ENCODE data around the gene RBCK1.

Gene RBCK1

GRCh38 chr20:399182-399707, 8.9 kb upstream of the RBCK1 start:
- DNase-seq (ENCODE audit: low spot score) = peak; percentile 17

- DNase-seq (ENCODE audit: low spot score) = no peak
These were observed 8.0 kb upstream of the RBCK1 start for GRCh38 chr20:400128-400453.

GRCh38 chr20:400454-401275, 7.4 kb upstream of the RBCK1 start:
- no peak for DNase-seq (ENCODE audit: low spot score)

- no peak for DNase-seq (ENCODE audit: low spot score)
These were observed 6.2 kb upstream of the RBCK1 start for GRCh38 chr20:401682-402495.

- no peak for DNase-seq (ENCODE audit: low spot score)
These were observed 5.6 kb upstream of the RBCK1 start for GRCh38 chr20:402496-402885.

- DNase-seq (ENCODE audit: low spot score) = no peak
These were observed 5.1 kb upstream of the RBCK1 start for GRCh38 chr20:402898-403581.

- DNase-seq (ENCODE audit: low spot score) = no peak
These were observed 4.5 kb upstream of the RBCK1 start for GRCh38 chr20:403582-403957.

- no peak for DNase-seq (ENCODE audit: low spot score)
These were observed 4.0 kb upstream of the RBCK1 start for GRCh38 chr20:404088-404487.

- DNase-seq (ENCODE audit: low spot score) = no peak
These were observed 1.6 kb upstream of the RBCK1 start for GRCh38 chr20:406200-407132.

- no peak for DNase-seq (ENCODE audit: low spot score)
These were observed 756 bp upstream of the RBCK1 start for GRCh38 chr20:407133-407952.

- DNase-seq (ENCODE audit: low spot score) = no peak
These were observed 971 bp downstream of the RBCK1 start for GRCh38 chr20:408843-409696.

GRCh38 chr20:409697-410559, 1.8 kb downstream of the RBCK1 start:
- no peak for DNase-seq (ENCODE audit: low spot score)

GRCh38 chr20:412081-412480, 4.0 kb downstream of the RBCK1 start:
- no peak for DNase-seq (ENCODE audit: low spot score)

GRCh38 chr20:414161-414560, 6.1 kb downstream of the RBCK1 start:
- no peak for DNase-seq (ENCODE audit: low spot score)

- no peak for DNase-seq (ENCODE audit: low spot score)
These were observed 7.8 kb downstream of the RBCK1 start for GRCh38 chr20:415820-416322.

GRCh38 chr20:416950-417800, 9.1 kb downstream of the RBCK1 start:
- DNase-seq (ENCODE audit: low spot score) = no peak

- DNase-seq (ENCODE audit: low spot score) = no peak
These were observed 9.8 kb downstream of the RBCK1 start for GRCh38 chr20:417801-418342.
